H9 (cell line): ENCODE data around the gene PDZRN4. TPM values are rescaled to one million over a fixed set of nuclear protein-coding genes. Genes with fewer than 3 reads are reported as not detected.

Experiments
- DNase-seq: peaks from one replicate; pipeline ENCODE4 v3.0.0-alpha.2; 2017
- H2AFZ ChIP-seq: one replicate; pipeline ENCODE4 v1.6.1; 2013; ENCODE audit warnings: mild to moderate bottlenecking, low read length, control low read depth, moderate library complexity
- H2AK5ac ChIP-seq: 2 replicates; pipeline ENCODE4 v1.6.1; 2013; ENCODE audit warnings: low read length, control low read depth, mixed read lengths; ENCODE audit not compliant: insufficient read length
- H2BK120ac ChIP-seq: one replicate; pipeline ENCODE4 v1.6.1; 2013; ENCODE audit warnings: low read depth, mild to moderate bottlenecking, low read length, control low read depth, inconsistent platforms; ENCODE audit not compliant: poor library complexity, severe bottlenecking
- H2BK12ac ChIP-seq: 2 replicates; pipeline ENCODE4 v1.6.1; 2013; ENCODE audit warnings: low read length, control low read depth, mixed read lengths, low read depth; ENCODE audit not compliant: insufficient read length
- H2BK15ac ChIP-seq: 2 replicates; pipeline ENCODE4 v1.6.1; 2013; ENCODE audit warnings: low read depth, low read length, control low read depth
- H2BK20ac ChIP-seq: one replicate; pipeline ENCODE4 v1.6.1; 2013; ENCODE audit warnings: low read depth, mild to moderate bottlenecking, low read length, control low read depth, inconsistent platforms; ENCODE audit not compliant: poor library complexity, severe bottlenecking
- H2BK5ac ChIP-seq: 2 replicates; pipeline ENCODE4 v1.6.1; 2013; ENCODE audit warnings: low read length, control low read depth, mixed read lengths; ENCODE audit not compliant: insufficient read length
- H3K14ac ChIP-seq: 2 replicates; pipeline ENCODE4 v1.6.1; 2013; ENCODE audit warnings: low read length, control low read depth; ENCODE audit not compliant: insufficient read depth
- H3K18ac ChIP-seq: 2 replicates; pipeline ENCODE4 v1.6.1; 2013; ENCODE audit warnings: low read depth, mild to moderate bottlenecking, mixed read lengths, low read length, control low read depth; ENCODE audit not compliant: insufficient read length
- H3K23ac ChIP-seq: 2 replicates; pipeline ENCODE4 v1.6.1; 2013; ENCODE audit warnings: low read length, control low read depth, mixed read lengths, low read depth; ENCODE audit not compliant: insufficient read length
- H3K23me2 ChIP-seq: 2 replicates; pipeline ENCODE4 v1.6.1; 2013; ENCODE audit warnings: low read depth, mild to moderate bottlenecking, mixed read lengths, low read length, control low read depth; ENCODE audit not compliant: insufficient read length, poor library complexity, severe bottlenecking
- H3K27ac ChIP-seq: 2 replicates; pipeline ENCODE4 v1.5.1; 2013; ENCODE audit warnings: low read length, control low read depth, mixed read lengths, low read depth; ENCODE audit not compliant: insufficient read length
- H3K27me3 ChIP-seq: 2 replicates; pipeline ENCODE4 v1.6.1; 2013; ENCODE audit warnings: low read length, control low read depth, inconsistent platforms; ENCODE audit not compliant: insufficient read depth
- H3K4ac ChIP-seq: 2 replicates; pipeline ENCODE4 v1.6.1; 2013; ENCODE audit warnings: low read depth, mild to moderate bottlenecking, control low read depth, inconsistent platforms, low read length, moderate library complexity
- H3K4me1 ChIP-seq: 2 replicates; pipeline ENCODE4 v1.6.1; 2013; ENCODE audit warnings: low read length, control low read depth, inconsistent platforms; ENCODE audit not compliant: insufficient read depth
- H3K4me2 ChIP-seq: 2 replicates; pipeline ENCODE4 v1.6.1; 2013; ENCODE audit warnings: low read length, control low read depth, mixed read lengths; ENCODE audit not compliant: insufficient read length, insufficient read depth
- H3K56ac ChIP-seq: 2 replicates; pipeline ENCODE4 v1.6.1; 2013; ENCODE audit warnings: low read depth, mild to moderate bottlenecking, mixed read lengths, low read length, control low read depth; ENCODE audit not compliant: insufficient read length
- H3K79me1 ChIP-seq: 2 replicates; pipeline ENCODE4 v1.6.1; 2013; ENCODE audit warnings: low read depth, mild to moderate bottlenecking, moderate library complexity, low read length, control low read depth, inconsistent platforms; ENCODE audit not compliant: insufficient read depth, poor library complexity, severe bottlenecking
- H3K79me2 ChIP-seq: 2 replicates; pipeline ENCODE4 v1.6.1; 2013; ENCODE audit warnings: low read length, control low read depth, inconsistent platforms; ENCODE audit not compliant: insufficient read depth
- H3K9ac ChIP-seq: 2 replicates; pipeline ENCODE4 v1.6.1; 2013; ENCODE audit warnings: low read length, control low read depth, mixed read lengths; ENCODE audit not compliant: insufficient read length; ENCODE audit errors: extremely low read depth
- H3K9me3 ChIP-seq: one replicate; pipeline ENCODE4 v1.6.1; 2013; ENCODE audit warnings: low read depth, low read length, inconsistent platforms; ENCODE audit not compliant: control insufficient read depth
- H3T11ph ChIP-seq: one replicate; pipeline ENCODE4 v1.6.1; 2013; ENCODE audit warnings: mild to moderate bottlenecking, low read length, control low read depth, inconsistent platforms
- H4K20me1 ChIP-seq: one replicate; pipeline ENCODE4 v1.6.1; 2013; ENCODE audit not compliant: control insufficient read depth, insufficient read length, insufficient read depth
- H4K5ac ChIP-seq: 2 replicates; pipeline ENCODE4 v1.6.1; 2013; ENCODE audit warnings: low read depth, mild to moderate bottlenecking, mixed read lengths, low read length, control low read depth; ENCODE audit not compliant: insufficient read length
- H4K8ac ChIP-seq: replicated peaks from 2 replicates; pipeline ENCODE4 v1.6.1; 2013; ENCODE audit warnings: low read length, control low read depth, mixed read lengths, low read depth; ENCODE audit not compliant: insufficient read length
- H4K91ac ChIP-seq: 2 replicates; pipeline ENCODE4 v1.6.1; 2013; ENCODE audit warnings: low read depth, mild to moderate bottlenecking, moderate library complexity, mixed read lengths, low read length, control low read depth; ENCODE audit not compliant: insufficient read length
- H3K27ac Mint-ChIP-seq, 3 experiments: 2 replicates in 2 of 3; 3 replicates in 1 of 3; pipeline ENCODE4 v1.8.0; 2020 to 2021; ENCODE audit warnings: mixed read lengths in 3 of 3, mild to moderate bottlenecking in 1 of 3, moderate library complexity in 1 of 3
- H3K27me3 Mint-ChIP-seq: 2 replicates; pipeline ENCODE4 v1.8.0; 2021; ENCODE audit warnings: low read depth, mild to moderate bottlenecking, moderate library complexity, mixed read lengths
- H3K36me3 Mint-ChIP-seq, 3 experiments: 2 replicates in 2 of 3; 3 replicates in 1 of 3; pipeline ENCODE4 v1.8.0; 2020 to 2021; ENCODE audit warnings: low read depth in 3 of 3, mixed read lengths in 3 of 3; ENCODE audit not compliant: insufficient read depth in 1 of 3
- H3K4me1 Mint-ChIP-seq, 2 experiments: 2 replicates each; pipeline ENCODE4 v1.8.0; 2020; ENCODE audit warnings: mixed read lengths in 2 of 2
- H3K4me3 Mint-ChIP-seq, 2 experiments: 2 replicates in 1 of 2; 3 replicates in 1 of 2; pipeline ENCODE4 v1.8.0; 2020 to 2021; ENCODE audit warnings: mild to moderate bottlenecking in 2 of 2, mixed read lengths in 2 of 2, moderate library complexity in 1 of 2
- H3K9me3 Mint-ChIP-seq, 2 experiments: 2 replicates in 1 of 2; 3 replicates in 1 of 2; pipeline ENCODE4 v1.8.0; 2020; ENCODE audit warnings: mild to moderate bottlenecking in 2 of 2, mixed read lengths in 2 of 2, moderate library complexity in 1 of 2
- CTCF ChIP-seq: fragments of 200-600 bp; sonication (generic); conservative IDR thresholded peaks from 3 replicates; pipeline ENCODE4 v1.8.0; 2021; ENCODE audit warnings: antibody characterized with exemption, mild to moderate bottlenecking
- WGBS: extraction: QIAGEN DNeasy Blood & Tissue Kit; methylation state at CpG from one replicate; pipeline ENCODE4 v1.1.7; 2013; ENCODE audit warnings: missing lambda C conversion rate, low lambda C conversion rate, mixed read lengths; ENCODE audit not compliant: insufficient read length; ENCODE audit errors: extremely low coverage; 5-methylcytosine and 5-hydroxymethylcytosine counted together
- total RNA-seq: library from RNA; stranded (reverse); gene quantifications from 2 replicates; pipeline ENCODE4 v1.2.1, GENCODE V29; 2021

Gene PDZRN4
- total RNA-seq, 1 experiment from 2014 or later = not detected

DNA sequence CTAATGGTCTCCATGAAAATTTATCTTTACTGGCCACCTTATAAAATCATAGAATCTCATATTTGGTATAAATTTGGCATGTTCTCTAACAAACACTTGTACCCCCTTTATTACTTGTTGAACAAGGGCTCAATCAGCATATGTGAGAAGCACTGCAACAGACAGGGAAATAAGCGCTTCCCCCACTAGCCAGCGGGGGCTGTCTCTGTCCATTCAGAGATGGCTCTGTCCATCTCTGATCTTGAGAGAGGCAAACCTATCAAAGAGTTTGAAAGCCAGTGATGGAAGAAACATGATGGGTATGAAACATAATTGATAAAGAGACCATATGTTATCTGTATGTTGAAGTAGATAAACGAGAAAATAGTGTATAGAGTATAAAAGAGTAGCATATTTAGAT, 326.8 kb downstream of the PDZRN4 start:
- Histone ChIP-seq H4K5ac (no peak overlapping the region), H2BK12ac (no peak overlapping the region), H3K9me3 (no peaks in the 10 kb centered on the region), H4K8ac (no peak overlapping the region), H3K14ac (no peak overlapping the region), H3K4me2 (no peak overlapping the region), H2BK5ac (no peak overlapping the region), H3K23me2 (no peaks in the 10 kb centered on the region), H3K27me3 (no peaks in the 10 kb centered on the region), H3K4ac (no peak overlapping the region), H3K9ac (no peak overlapping the region), H3K79me2 (no peaks in the 10 kb centered on the region), H3K18ac (no peak overlapping the region), H3K4me1 (no peaks in the 10 kb centered on the region; the same call in 1 of the 2 replicates), H3K79me1 (no peaks in the 10 kb centered on the region), H2BK20ac (no peak overlapping the region), H3K27ac (no peak overlapping the region), H2AK5ac (no peak overlapping the region), H3T11ph (no peak overlapping the region), H2AFZ (no peak overlapping the region), H4K91ac (no peak overlapping the region), H2BK120ac (no peak overlapping the region), H3K56ac (no peak overlapping the region), H4K20me1 (no peaks in the 10 kb centered on the region), H2BK15ac (no peak overlapping the region), H3K23ac (no peak overlapping the region)
- no peaks in the 10 kb centered on the region for H3K9me3 Mint-ChIP-seq
- no peak overlapping the region for H3K4me3 Mint-ChIP-seq
- no peaks in the 10 kb centered on the region for H3K36me3 Mint-ChIP-seq
- no peak for DNase-seq
- H3K4me1 Mint-ChIP-seq = peaks cover 17% of the 10 kb centered on the region in 2 experiments
- no peak overlapping the region for H3K27ac Mint-ChIP-seq
- TF ChIP-seq CTCF = peak; percentile 60
- H3K27me3 Mint-ChIP-seq = no peaks in the 10 kb centered on the region; the same call in 1 of the 2 replicates
- 100% methylated on average over 1 of the region's 3 CpGs for WGBS
